ENCODE results near the gene GPATCH4.

Gene GPATCH4

GRCh38 chr1:156594190-156594589 lies 7.1 kb downstream of the GPATCH4 start:
- Histone ChIP-seq H3K27me3 (ENCODE audit: control insufficient read depth, insufficient read depth, low read length) (no peaks in the 10 kb centered on the region), H3K9ac (no peak overlapping the region), H3K79me2 (no peaks in the 10 kb centered on the region), H3K27ac (no peak overlapping the region), H2AFZ (no peak overlapping the region), H3K4me3 (ENCODE audit: low read depth, low read length) (no peak overlapping the region), H3K9me3 (ENCODE audit: control insufficient read depth, low read length) (no peaks in the 10 kb centered on the region), H3K4me1 (peaks cover 4% of the 10 kb centered on the region), H3K4me2 (ENCODE audit: low read length) (no peak overlapping the region), H3K36me3 (ENCODE audit: control insufficient read depth, insufficient read depth, low read length) (no peaks in the 10 kb centered on the region)
- no peak for TF ChIP-seq CTCF (IDR thresholded peaks at IDR 0.05)

GRCh38 chr1:156593661-156593989 lies 7.7 kb downstream of the GPATCH4 start:
- Histone ChIP-seq H3K36me3 (ENCODE audit: control insufficient read depth, insufficient read depth, low read length) (no peaks in the 10 kb centered on the region), H3K27ac (no peak overlapping the region), H2AFZ (no peak overlapping the region), H3K9me3 (ENCODE audit: control insufficient read depth, low read length) (no peaks in the 10 kb centered on the region), H3K9ac (no peak overlapping the region), H3K4me3 (ENCODE audit: low read depth, low read length) (no peak overlapping the region), H3K4me1 (peaks cover 4% of the 10 kb centered on the region), H3K27me3 (ENCODE audit: control insufficient read depth, insufficient read depth, low read length) (no peaks in the 10 kb centered on the region), H3K79me2 (no peaks in the 10 kb centered on the region), H3K4me2 (ENCODE audit: low read length) (no peak overlapping the region)
- TF ChIP-seq CTCF (IDR thresholded peaks at IDR 0.05) = no peak

GRCh38 chr1:156592910-156593660 lies 8.2 kb downstream of the GPATCH4 start:
- Histone ChIP-seq H3K27ac (no peak overlapping the region), H3K36me3 (ENCODE audit: control insufficient read depth, insufficient read depth, low read length) (no peaks in the 10 kb centered on the region), H3K79me2 (no peaks in the 10 kb centered on the region), H3K4me2 (ENCODE audit: low read length) (no peak overlapping the region), H2AFZ (no peak overlapping the region), H3K9ac (no peak overlapping the region), H3K4me1 (peaks cover 4% of the 10 kb centered on the region), H3K4me3 (ENCODE audit: low read depth, low read length) (no peak overlapping the region), H3K9me3 (ENCODE audit: control insufficient read depth, low read length) (no peaks in the 10 kb centered on the region), H3K27me3 (ENCODE audit: control insufficient read depth, insufficient read depth, low read length) (no peaks in the 10 kb centered on the region)
- no peak for TF ChIP-seq CTCF (IDR thresholded peaks at IDR 0.05)

- H3K4me3 ChIP-seq (ENCODE audit: low read depth, low read length) = peak overlapping the region; percentile 83
- TF ChIP-seq CTCF (IDR thresholded peaks at IDR 0.05) = no peak
- H3K27me3 ChIP-seq (ENCODE audit: control insufficient read depth, insufficient read depth, low read length) = no peaks in the 10 kb centered on the region
- H3K36me3 ChIP-seq (ENCODE audit: control insufficient read depth, insufficient read depth, low read length) = no peaks in the 10 kb centered on the region
- H2AFZ ChIP-seq = peak overlapping the region; percentile 83
- peak overlapping the region; percentile 46 for H3K9ac ChIP-seq
- H3K79me2 ChIP-seq = no peaks in the 10 kb centered on the region
- peak overlapping the region; percentile 74 for H3K27ac ChIP-seq
- no peaks in the 10 kb centered on the region for H3K9me3 ChIP-seq (ENCODE audit: control insufficient read depth, low read length)
- H3K4me1 ChIP-seq = peaks cover 4% of the 10 kb centered on the region
- peak overlapping the region; percentile 92 for H3K4me2 ChIP-seq (ENCODE audit: low read length)
These were observed 8.9 kb downstream of the GPATCH4 start for GRCh38 chr1:156592158-156592909.

Data from parathyroid adenoma (tissue), 2 donors.